ENCODE data around the gene LAG3.

- TF ChIP-seq REST (IDR thresholded peaks at IDR 0.05; ENCODE audit: unreplicated experiment): no peak
- no peak for TF ChIP-seq EZH2 (IDR thresholded peaks at IDR 0.05; ENCODE audit: low read depth, unreplicated experiment)
- no peak for TF ChIP-seq CTCF (conservative IDR thresholded peaks at IDR 0.05; ENCODE audit: low read depth in 2 of 2)
- no peak for TF ChIP-seq CREB1 (CRISPR knock-in tag; IDR thresholded peaks at IDR 0.05; ENCODE audit: low read depth)
- no peak for TF ChIP-seq POLR2AphosphoS5 (IDR thresholded peaks at IDR 0.05; ENCODE audit: low read depth)
- no peak for TF ChIP-seq EZH2phosphoT487 (IDR thresholded peaks at IDR 0.05; ENCODE audit: unreplicated experiment)
- no peak for TF ChIP-seq JUNB (IDR thresholded peaks at IDR 0.05; ENCODE audit: unreplicated experiment)
- TF ChIP-seq NANOG (IDR thresholded peaks at IDR 0.05; ENCODE audit: borderline replicate concordance): no peak
- TF ChIP-seq STAT1 (IDR thresholded peaks at IDR 0.05; ENCODE audit: unreplicated experiment): no peak
- no peak for TF ChIP-seq ETS1 (IDR thresholded peaks at IDR 0.05)
- TF ChIP-seq ZNF114 (CRISPR knock-in tag; IDR thresholded peaks at IDR 0.05): no peak
Observed at GRCh38 chr12:6742834-6743233, 29.5 kb upstream of the LAG3 start.
